GM12878 (cell line): Measurements from ENCODE around the gene SGPP2. TPM values are rescaled to one million over a fixed set of nuclear protein-coding genes. Genes with fewer than 3 reads are reported as not detected.

Experiments
- BACH1 ChIP-seq: fragments of 450-650 bp; IDR thresholded peaks from 2 replicates; pipeline ENCODE4 v1.6.1; 2017; ENCODE audit warnings: mild to moderate bottlenecking, borderline replicate concordance
- CHD1 ChIP-seq: IDR thresholded peaks from 2 replicates; pipeline ENCODE4 v1.6.1; 2012; ENCODE audit warnings: low read depth, low read length, improper control_type of control experiment
- CHD4 ChIP-seq: fragments of 200-600 bp; sonication (generic); IDR thresholded peaks from 2 replicates; pipeline ENCODE4 v1.6.1; 2016; ENCODE audit warnings: mild to moderate bottlenecking
- DPF2 ChIP-seq: fragments of 450-650 bp; IDR thresholded peaks from 2 replicates; pipeline ENCODE4 v1.6.1; 2017; ENCODE audit warnings: mild to moderate bottlenecking
- ESRRA ChIP-seq: IDR thresholded peaks from 2 replicates; pipeline ENCODE4 v1.6.1; 2012; ENCODE audit warnings: mild to moderate bottlenecking, low read length, improper control_type of control experiment
- HDAC2 ChIP-seq: fragments of 200-600 bp; sonication (generic); IDR thresholded peaks from 2 replicates; pipeline ENCODE4 v1.6.1; 2017
- IKZF1 ChIP-seq: fragments of 450-650 bp; conservative IDR thresholded peaks from 2 replicates; pipeline ENCODE4 v1.6.1; 2017; ENCODE audit warnings: antibody characterized with exemption, mild to moderate bottlenecking
- JUNB ChIP-seq: IDR thresholded peaks from 2 replicates; pipeline ENCODE4 v1.6.1; 2016; ENCODE audit warnings: antibody characterized with exemption, mild to moderate bottlenecking
- JUND ChIP-seq: IDR thresholded peaks from 2 replicates; pipeline ENCODE4 v1.6.1; 2012; ENCODE audit warnings: low read depth, mild to moderate bottlenecking, low read length, improper control_type of control experiment, moderate library complexity
- MTA3 ChIP-seq: IDR thresholded peaks from 2 replicates; pipeline ENCODE4 v1.6.1; 2012; ENCODE audit warnings: low read length, inconsistent platforms, borderline replicate concordance
- POLR2A ChIP-seq: IDR thresholded peaks from 2 replicates; pipeline ENCODE4 v1.6.1; 2011; ENCODE audit warnings: low read depth, mild to moderate bottlenecking, low read length
- REST ChIP-seq: IDR thresholded peaks from 2 replicates; pipeline ENCODE4 v1.6.1; 2012; ENCODE audit warnings: mild to moderate bottlenecking, low read depth, low read length
- RUNX3 ChIP-seq: IDR thresholded peaks from 2 replicates; pipeline ENCODE4 v1.6.1; 2012; ENCODE audit warnings: low read length, inconsistent platforms
- SMARCA5 ChIP-seq: fragments of 450-650 bp; IDR thresholded peaks from 2 replicates; pipeline ENCODE4 v1.6.1; 2017; ENCODE audit warnings: mild to moderate bottlenecking
- SRF ChIP-seq, 2 experiments: IDR thresholded peaks; 2 replicates each; pipeline ENCODE4 v1.6.1; 2011; ENCODE audit warnings: low read depth in 2 of 2, low read length in 2 of 2, mild to moderate bottlenecking in 1 of 2, moderate library complexity in 1 of 2
- USF1 ChIP-seq: IDR thresholded peaks from 2 replicates; pipeline ENCODE4 v1.6.1; 2011; ENCODE audit warnings: borderline replicate concordance, low read depth, mild to moderate bottlenecking, moderate library complexity, mixed read lengths, low read length; ENCODE audit not compliant: insufficient read depth; ENCODE audit errors: extremely low read length
- YBX1 ChIP-seq: fragments of 450-650 bp; IDR thresholded peaks from 2 replicates; pipeline ENCODE4 v1.6.1; 2016; ENCODE audit warnings: antibody characterized with exemption
- ZNF592 ChIP-seq: fragments of 450-650 bp; IDR thresholded peaks from 2 replicates; pipeline ENCODE4 v1.6.1; 2017; ENCODE audit warnings: mild to moderate bottlenecking, moderate library complexity
- polyA plus RNA-seq, 11 experiments: library from polyadenylated mRNA; depleted of rRNA in 4 of 11; unstranded in 6 of 11; stranded (reverse) in 5 of 11; fragments of >200 nt; fragmentation: Nextera tagmentation in 4 of 11; fragmentation: Illumina TruSeq in 1 of 11; extraction: Ambion mirVana in 4 of 11; extraction: Trizol in 1 of 11; gene quantifications; 1 replicate in 1 of 11; 2 replicates in 10 of 11; pipeline versions ENCODE4 v1.2.1 to v1.2.3, GENCODE V29; 2011 to 2016; ENCODE audit warnings: inconsistent platforms in 2 of 11, missing spikeins in 2 of 11, low read depth in 1 of 11
- total RNA-seq, 4 experiments: library from RNA; depleted of rRNA in 3 of 4; stranded (reverse); fragments of >200 nt in 3 of 4; fragmentation: Illumina TruSeq in 1 of 4; extraction: Trizol in 1 of 4; gene quantifications; 2 replicates each; pipeline versions ENCODE4 v1.2.1 to v1.2.3, GENCODE V29; 2013 to 2021

Gene SGPP2
- total and polyA plus RNA-seq, 10 of the 15 experiments (the other 5 are each of a cell fraction or from before 2014, with no cell fraction given): 3.5 to 84.9 (median 13.1) TPM

GRCh38 chr2:222423632-222424275 lies 589 bp upstream of the SGPP2 start (continued):
- TF ChIP-seq REST: no peak
- TF ChIP-seq HDAC2: no peak
- TF ChIP-seq YBX1: 0 out of 2 replicates have a peak, but pooled peaks have one; percentile 7
- peak; percentile 62; the same call in 1 of the 2 replicates for TF ChIP-seq POLR2A
- no peak for TF ChIP-seq ESRRA
- peak; percentile 78 for TF ChIP-seq RUNX3
- peak; percentile 87 for TF ChIP-seq MTA3
- TF ChIP-seq SRF (IDR thresholded peaks at IDR 0.05; ENCODE audit: low read depth in 2 of 2, low read length in 2 of 2): peak in 1 of 2 experiments; percentile 68; a peak in 2 of 4 replicates
- TF ChIP-seq SMARCA5: peak; percentile 19; the same call in 1 of the 2 replicates
- peak; percentile 95 for TF ChIP-seq IKZF1
- TF ChIP-seq JUND: no peak
- peak; percentile 47; the same call in 1 of the 2 replicates for TF ChIP-seq CHD1
- TF ChIP-seq CHD4: no peak
- TF ChIP-seq BACH1: peak; percentile 43; the same call in 1 of the 2 replicates
- peak; percentile 37 for TF ChIP-seq JUNB
- no peak for TF ChIP-seq USF1
- no peak for TF ChIP-seq ZNF592
- TF ChIP-seq DPF2: no peak
